Hematopoietic multipotent progenitor cell treated with erythropoietin and hydrocortisone succinate and interleukin-3 and kit ligand, for 4 days (in vitro differentiated cells): ENCODE measurements around the gene SLCO3A1.
A peak's percentile ranks its signal among the peaks of the same experiment; 100 is the strongest.

Experiments used
- DNase-seq: peaks from one replicate; pipeline ENCODE4 v3.0.0-alpha.2; 2015

Gene SLCO3A1

GRCh38 chr15:91916051-91916450 lies 62.5 kb downstream of the SLCO3A1 start:
- DNase-seq: no peak

GRCh38 chr15:91917686-91918360 lies 64.3 kb downstream of the SLCO3A1 start:
- DNase-seq: no peak

- no peak for DNase-seq
Observed at GRCh38 chr15:91919014-91919534, 65.6 kb downstream of the SLCO3A1 start.

GRCh38 chr15:91921188-91921842 lies 67.8 kb downstream of the SLCO3A1 start:
- DNase-seq: peak; percentile 63

GRCh38 chr15:91921843-91922198 lies 68.3 kb downstream of the SLCO3A1 start:
- DNase-seq: no peak

- DNase-seq: no peak
Observed at GRCh38 chr15:91922646-91923547, 69.4 kb downstream of the SLCO3A1 start.

- no peak for DNase-seq
Observed at GRCh38 chr15:91924183-91924582, 70.7 kb downstream of the SLCO3A1 start.

GRCh38 chr15:91924837-91925495 lies 71.5 kb downstream of the SLCO3A1 start:
- no peak for DNase-seq

- no peak for DNase-seq
Observed at GRCh38 chr15:91925794-91926193, 72.3 kb downstream of the SLCO3A1 start.

GRCh38 chr15:91926908-91927270 lies 73.4 kb downstream of the SLCO3A1 start:
- peak; percentile 18 for DNase-seq

- no peak for DNase-seq
Observed at GRCh38 chr15:91927585-91927984, 74.1 kb downstream of the SLCO3A1 start.

GRCh38 chr15:91928675-91929074 lies 75.2 kb downstream of the SLCO3A1 start:
- no peak for DNase-seq

- DNase-seq: no peak
Observed at GRCh38 chr15:91929509-91929908, 76.0 kb downstream of the SLCO3A1 start.

GRCh38 chr15:91930092-91930491 lies 76.6 kb downstream of the SLCO3A1 start:
- DNase-seq: no peak

GRCh38 chr15:91936182-91936775 lies 82.8 kb downstream of the SLCO3A1 start:
- DNase-seq: no peak

GRCh38 chr15:91936927-91937326 lies 83.4 kb downstream of the SLCO3A1 start:
- no peak for DNase-seq

- no peak for DNase-seq
Observed at GRCh38 chr15:91938136-91938535, 84.6 kb downstream of the SLCO3A1 start.

- DNase-seq: no peak
Observed at GRCh38 chr15:91939403-91939831, 85.9 kb downstream of the SLCO3A1 start.

GRCh38 chr15:91940496-91941381 lies 87.2 kb downstream of the SLCO3A1 start:
- no peak for DNase-seq

GRCh38 chr15:91941871-91942658 lies 88.6 kb downstream of the SLCO3A1 start:
- DNase-seq: peak; percentile 63
